ENCODE results near the gene ZBP1.

- no peak for TF ChIP-seq CTCF (IDR thresholded peaks at IDR 0.05)
- TF ChIP-seq POLR2A (IDR thresholded peaks at IDR 0.05): no peak
Observed at GRCh38 chr20:57564951-57565642, 55.1 kb downstream of the ZBP1 start.
